ENCODE measurements around the gene IFNLR1.

GRCh38 chr1:24180676-24181075, 6.4 kb downstream of the IFNLR1 start:
- no peak for TF ChIP-seq GATA3 (IDR thresholded peaks at IDR 0.05; ENCODE audit: low read depth, low read length)
- TF ChIP-seq GATA2 (IDR thresholded peaks at IDR 0.05; ENCODE audit: low read depth, low read length), result no peak

All from SH-SY5Y (cell line).